NCI-H524 (cell line): ENCODE data around the gene GLDC.
"Not testable (repeated sequence)": the region's sequence is repeated elsewhere in the genome, so short reads cannot be mapped to it uniquely, and the experiment has no call there.

ENCODE experiments used
- DNase-seq, 2 experiments: peaks; one replicate each; lab custom pipeline; 2025; lab: John Stamatoyannopoulos, UW

GLDC gene

GRCh38 chr9:6566409-6567139 is 79.0 kb downstream of the GLDC start:
- DNase-seq, result no peak

- DNase-seq, result no peak
These were observed 80.2 kb downstream of the GLDC start for GRCh38 chr9:6565312-6565711.

GRCh38 chr9:6564868-6565267 is 80.7 kb downstream of the GLDC start:
- no peak for DNase-seq

GRCh38 chr9:6564360-6564759 is 81.2 kb downstream of the GLDC start:
- no peak for DNase-seq

GRCh38 chr9:6562871-6563430 is 82.6 kb downstream of the GLDC start:
- DNase-seq, result no peak

GRCh38 chr9:6562201-6562600 is 83.3 kb downstream of the GLDC start:
- no peak for DNase-seq

- DNase-seq, result peak; percentile 50 to 85
These were observed 87.5 kb downstream of the GLDC start for GRCh38 chr9:6557883-6558616.

- no peak for DNase-seq
These were observed 91.7 kb downstream of the GLDC start for GRCh38 chr9:6553866-6554265.

- no peak for DNase-seq
These were observed 92.9 kb downstream of the GLDC start for GRCh38 chr9:6552498-6553121.

- peak; percentile 53 to 87 for DNase-seq
These were observed 93.5 kb downstream of the GLDC start for GRCh38 chr9:6552033-6552432.

- no peak for DNase-seq
These were observed 94.4 kb downstream of the GLDC start for GRCh38 chr9:6551136-6551535.

GRCh38 chr9:6549106-6549800 is 96.3 kb downstream of the GLDC start:
- DNase-seq, result peak; percentile 55 to 83

- DNase-seq, result no peak
These were observed 100.4 kb downstream of the GLDC start for GRCh38 chr9:6545017-6545691.

- DNase-seq, result no peak
These were observed 102.3 kb downstream of the GLDC start for GRCh38 chr9:6543204-6543603.

- DNase-seq, result not testable (repeated sequence)
These were observed 102.9 kb downstream of the GLDC start for GRCh38 chr9:6542617-6543016.

- no peak for DNase-seq
These were observed 106.9 kb downstream of the GLDC start for GRCh38 chr9:6538666-6539071.

GRCh38 chr9:6535594-6535993 is 109.9 kb downstream of the GLDC start:
- DNase-seq, result no peak

GRCh38 chr9:6525326-6526045 is 120.0 kb downstream of the GLDC start:
- DNase-seq, result no peak

GRCh38 chr9:6522263-6522662 is 123.3 kb downstream of the GLDC start:
- no peak for DNase-seq

GRCh38 chr9:6512085-6512657 is 133.4 kb downstream of the GLDC start:
- DNase-seq, result no peak

GRCh38 chr9:6506571-6506970 is 139.0 kb downstream of the GLDC start:
- no peak for DNase-seq
